Measurements from ENCODE around the gene PRDM15.
A peak's percentile ranks its signal among the peaks of the same experiment; 100 is the strongest.

PRDM15 gene

DNA sequence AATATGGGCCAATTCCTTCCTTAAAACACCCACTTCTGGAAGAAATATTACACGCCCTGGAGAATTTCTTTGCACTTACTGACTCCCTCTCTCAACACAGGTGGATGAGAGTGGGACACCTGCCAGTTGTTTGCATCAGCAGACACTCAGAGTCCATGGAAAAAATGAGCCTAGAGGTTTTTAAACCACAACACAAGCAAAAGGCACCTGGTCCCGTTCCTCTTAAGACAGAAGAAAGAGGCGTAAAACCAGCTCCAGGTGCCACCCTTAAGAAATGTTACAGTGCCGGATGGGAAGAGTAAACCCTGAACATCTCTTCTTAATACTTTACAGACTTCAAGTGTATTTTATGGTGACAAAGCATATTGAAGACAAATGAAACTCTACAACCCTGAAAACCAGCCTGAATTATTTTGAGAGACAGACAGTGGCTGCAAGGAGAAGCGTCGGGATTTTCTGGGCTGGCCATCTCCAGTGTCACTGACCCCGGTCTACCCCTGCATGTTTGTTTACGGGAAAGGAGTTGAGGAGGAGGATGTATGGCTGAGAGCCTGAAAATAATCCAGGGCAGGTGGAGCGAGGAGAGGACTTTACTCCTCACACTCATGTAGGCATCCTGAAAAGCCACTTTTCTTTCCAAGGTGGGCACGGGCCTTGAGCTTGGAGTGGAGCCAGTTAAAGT is 104.5 kb downstream of the PRDM15 start:
- DNase-seq = no peak

DNA sequence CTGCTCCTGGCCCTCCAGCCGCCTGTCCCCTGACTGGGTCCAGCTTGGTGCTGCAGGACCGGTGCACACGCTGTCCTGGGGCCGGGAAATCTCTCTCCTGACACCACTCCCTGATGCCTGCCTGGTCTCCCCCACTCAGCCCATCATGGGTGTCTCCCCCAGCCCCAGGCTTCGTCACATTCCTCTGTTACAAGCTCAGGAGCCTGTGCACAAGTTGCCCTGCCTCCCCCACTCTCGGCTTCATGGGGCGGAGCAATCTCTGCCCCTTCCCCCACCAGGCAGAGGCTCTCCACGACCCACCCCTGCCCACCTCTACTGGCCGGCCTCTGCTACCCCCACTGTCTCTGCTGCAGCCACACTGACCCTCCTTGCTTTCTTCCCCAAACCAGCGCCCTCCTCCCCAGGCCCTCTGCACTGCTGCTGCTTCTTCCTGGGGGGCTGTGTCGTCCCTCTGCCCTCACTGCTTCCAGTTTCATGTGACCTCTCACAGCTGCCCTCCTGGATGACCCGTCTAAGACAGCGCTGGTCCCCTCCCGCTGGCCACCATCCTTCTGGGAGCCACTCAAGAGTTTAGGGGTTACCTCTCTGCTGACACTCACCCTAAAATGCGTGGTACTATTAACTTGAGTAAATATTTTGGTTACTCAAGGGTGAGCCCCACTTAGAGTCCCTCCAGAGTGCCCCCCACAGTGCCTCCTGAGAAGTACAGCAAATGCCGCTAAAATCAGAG is 106.6 kb downstream of the PRDM15 start:
- DNase-seq = no peak

DNA sequence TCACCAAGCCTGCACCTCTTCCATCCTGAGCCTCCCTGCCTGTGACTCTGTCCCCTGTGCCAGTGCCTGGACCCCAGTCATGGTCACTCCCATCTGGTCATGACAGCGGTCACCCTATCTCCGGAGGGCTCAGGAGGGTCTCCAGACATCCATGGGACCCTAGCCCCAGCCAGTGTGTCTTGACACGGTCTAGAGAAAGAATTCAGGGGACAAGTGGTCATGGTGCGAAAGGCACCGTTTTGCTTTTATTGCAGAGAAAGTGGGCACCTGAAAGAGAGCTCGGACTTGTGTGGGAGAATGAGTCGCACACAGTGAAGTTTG is 107.6 kb downstream of the PRDM15 start:
- no peak for DNase-seq

DNA sequence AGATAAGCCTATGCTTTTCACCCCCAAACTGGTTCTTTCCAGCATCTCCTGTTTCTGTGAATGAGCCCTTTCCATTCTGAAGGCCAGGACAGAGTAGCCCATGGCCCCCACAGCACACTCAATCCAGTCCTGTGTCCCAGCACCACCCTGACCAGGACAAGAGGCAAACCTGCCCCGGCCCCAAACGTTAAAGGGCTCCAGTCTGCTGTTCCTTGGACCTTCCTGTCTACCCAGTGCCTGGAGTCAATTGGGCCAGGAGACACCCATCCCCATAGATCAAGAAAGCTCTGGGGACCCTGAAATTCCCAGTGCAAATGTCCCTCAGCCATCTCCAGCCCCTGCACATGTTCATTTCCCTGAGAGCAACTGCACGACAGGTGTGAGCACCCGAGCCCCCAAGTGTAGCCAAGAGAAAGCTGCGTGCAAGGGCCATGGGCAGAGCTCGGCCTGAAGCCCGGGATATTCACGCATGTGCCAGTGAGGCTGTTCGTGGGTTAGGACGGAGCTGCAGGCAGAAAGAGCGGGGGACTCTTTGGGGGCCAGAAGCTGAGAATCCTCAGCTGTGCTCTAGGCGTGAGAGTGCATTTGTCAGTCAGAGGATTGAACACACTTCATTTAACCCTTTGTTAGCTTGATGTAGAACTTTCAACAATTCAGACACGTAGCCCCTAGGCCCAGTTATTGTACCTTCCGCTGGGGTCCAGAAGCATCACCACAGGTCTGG is 108.1 kb downstream of the PRDM15 start:
- DNase-seq = no peak

DNA sequence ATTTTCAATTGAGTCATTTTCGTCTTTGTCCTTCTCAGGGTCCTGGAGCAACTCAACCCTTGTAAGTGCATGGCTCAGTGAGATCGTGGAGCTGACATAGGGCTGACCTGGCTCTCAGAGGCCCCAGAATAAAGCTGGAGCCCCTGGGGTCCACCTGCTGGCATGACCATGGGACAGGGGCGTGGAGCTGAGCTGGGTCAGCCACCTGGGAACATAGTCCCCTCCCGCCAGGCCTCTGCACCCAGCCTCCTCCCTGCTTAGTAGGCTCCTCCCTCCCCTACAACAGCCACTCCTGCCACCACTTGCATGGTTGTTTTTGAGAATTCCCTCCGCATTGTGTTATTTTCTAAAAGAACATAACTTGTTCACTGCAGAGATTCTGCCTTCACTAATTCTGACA is 109.2 kb downstream of the PRDM15 start:
- DNase-seq = no peak

DNA sequence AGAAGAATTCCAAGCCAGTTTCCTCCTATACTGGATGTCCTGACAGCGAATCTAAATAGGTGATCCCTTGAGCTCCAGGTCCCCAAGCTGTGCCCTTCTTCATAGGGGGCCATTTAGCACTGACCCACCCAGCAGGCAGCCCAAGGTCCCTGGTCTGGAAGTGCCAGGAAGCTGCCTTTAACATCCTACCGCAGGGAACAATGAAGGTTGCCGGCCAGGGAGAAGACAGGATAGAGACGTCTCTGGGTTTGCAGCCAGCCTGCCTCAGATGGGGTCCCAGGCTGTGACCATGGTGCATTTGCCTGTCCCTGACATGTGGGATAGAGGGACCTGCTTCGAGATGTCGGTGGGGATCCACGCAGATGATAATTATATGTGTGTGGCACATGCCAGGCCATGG is 109.6 kb downstream of the PRDM15 start:
- no peak for DNase-seq

DNA sequence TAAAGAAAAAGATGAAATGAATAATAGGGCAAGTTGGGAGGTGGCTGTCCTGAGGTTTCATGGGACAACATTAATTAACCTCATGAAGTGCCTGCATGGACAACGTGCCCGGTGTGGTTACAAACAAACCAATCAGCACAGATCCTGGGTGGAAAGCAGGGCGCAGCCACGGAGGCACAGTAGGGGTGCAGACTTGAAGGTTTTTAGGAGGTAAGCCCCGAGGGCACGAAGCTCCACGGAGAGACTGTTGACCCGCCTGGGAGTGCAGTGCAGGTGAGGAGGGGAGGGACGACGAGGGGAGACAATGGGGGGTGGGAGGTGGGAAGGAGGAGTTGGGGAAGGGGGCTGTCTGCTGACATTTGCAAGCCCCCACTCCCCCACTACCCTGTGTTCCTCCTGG is 110.0 kb downstream of the PRDM15 start:
- no peak for DNase-seq

DNA sequence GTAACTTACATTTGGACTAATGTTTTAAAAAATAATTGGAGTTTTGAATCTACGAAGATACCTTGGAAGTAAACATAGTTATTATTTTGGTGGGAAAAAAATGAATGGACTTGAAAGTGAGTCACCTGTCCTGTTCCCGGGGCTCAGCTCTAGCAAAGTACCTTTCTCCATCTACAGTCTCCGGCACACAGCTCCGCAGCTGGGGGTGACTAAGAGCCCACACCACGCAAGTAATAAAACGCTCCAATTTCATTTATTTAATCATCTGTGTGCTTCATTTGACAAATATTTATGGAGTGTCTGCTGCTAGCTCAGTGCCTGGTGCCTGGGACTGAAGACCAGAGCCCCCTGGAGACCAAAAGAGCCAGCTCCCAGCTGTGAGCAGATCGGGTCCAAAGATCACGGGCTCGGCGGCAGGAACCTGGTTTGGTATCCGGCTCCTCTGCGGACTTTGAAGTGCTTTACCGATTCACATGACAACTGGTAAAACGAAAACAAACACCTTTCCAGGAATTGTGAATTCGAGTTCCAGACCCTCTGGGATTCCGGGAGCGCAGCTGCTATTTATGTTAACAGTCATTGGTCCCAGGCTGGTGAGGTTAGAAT is 110.6 kb downstream of the PRDM15 start:
- DNase-seq = no peak

DNA sequence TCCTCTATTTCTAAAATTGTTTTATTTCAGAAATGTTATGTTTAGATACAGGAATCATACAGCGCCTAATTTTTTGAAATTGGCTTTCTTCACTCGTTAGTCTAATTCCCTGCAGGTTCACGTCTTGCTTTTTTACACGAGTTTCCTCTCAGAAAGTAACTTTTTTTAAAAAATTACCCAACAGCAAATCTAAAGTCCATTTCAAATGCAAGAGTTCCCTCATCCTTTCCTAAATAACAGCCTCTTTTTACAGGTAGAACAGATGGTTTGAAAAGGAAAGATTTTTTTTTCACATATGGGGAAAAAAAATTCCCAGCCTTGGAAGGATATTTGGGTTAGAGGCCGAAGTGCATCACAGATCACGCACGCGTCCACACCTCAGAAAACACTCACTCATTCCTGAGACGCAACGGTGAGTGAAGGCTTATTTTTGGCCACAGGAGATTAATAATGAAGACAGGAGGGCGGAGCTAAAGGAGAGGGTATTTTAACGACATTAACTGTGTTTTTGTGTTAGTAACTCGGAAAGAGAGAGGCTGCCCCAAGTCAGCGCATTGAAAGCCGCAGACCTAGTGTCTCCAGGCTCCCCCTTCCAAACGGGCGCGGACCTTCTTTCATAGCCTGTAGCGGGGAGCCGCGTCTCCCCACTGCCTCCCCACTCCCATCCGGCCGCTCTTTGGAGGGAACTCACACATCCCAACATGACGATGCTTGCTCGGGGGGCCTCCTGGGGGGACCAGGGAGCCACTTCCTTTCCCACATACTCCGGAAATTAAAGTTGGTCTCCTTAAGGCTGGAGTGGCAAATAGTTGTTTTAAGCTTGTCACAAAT is 111.3 kb downstream of the PRDM15 start:
- DNase-seq = no peak

DNA sequence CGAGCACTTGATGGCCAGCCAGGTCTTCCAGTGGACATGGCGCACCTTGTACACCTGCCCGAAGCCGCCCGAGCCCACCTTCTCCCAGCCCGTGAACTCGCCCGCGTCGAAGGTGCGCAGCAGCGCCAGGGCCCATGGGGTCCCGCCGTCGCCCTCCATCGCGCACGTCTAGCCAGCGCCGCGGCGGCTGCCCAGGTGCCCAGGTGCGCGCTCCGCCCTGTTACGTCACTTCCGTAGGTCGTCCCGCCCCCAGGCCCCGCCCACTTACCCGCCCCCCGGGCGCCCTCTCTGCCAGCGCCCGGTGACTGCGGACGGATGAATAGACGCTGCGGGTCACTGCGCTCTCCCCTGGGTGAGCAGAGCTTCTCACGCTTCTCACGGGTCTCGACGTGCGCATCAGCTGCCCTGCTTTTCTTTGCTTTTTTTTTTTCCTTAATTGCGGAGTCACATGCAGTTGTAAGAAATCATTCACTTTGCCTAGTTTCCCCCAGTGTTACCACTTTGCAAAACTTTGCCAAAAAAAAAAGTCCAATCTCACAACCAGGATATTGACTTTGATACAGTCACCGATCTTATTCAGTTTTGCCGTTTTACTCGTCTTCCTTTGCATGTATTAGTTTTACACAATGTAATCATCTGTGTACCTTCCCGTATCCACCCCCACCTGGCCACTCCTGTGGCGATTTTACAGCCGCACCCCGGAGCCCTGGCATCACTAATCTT is 112.1 kb downstream of the PRDM15 start, which contains the start of gene RIPK4:
RIPK4 (minus strand) TSS at position 170 of the 723 bp plus-strand sequence; CDS start at position 159, 11 bp downstream.
- peak; percentile 38 for DNase-seq

DNA sequence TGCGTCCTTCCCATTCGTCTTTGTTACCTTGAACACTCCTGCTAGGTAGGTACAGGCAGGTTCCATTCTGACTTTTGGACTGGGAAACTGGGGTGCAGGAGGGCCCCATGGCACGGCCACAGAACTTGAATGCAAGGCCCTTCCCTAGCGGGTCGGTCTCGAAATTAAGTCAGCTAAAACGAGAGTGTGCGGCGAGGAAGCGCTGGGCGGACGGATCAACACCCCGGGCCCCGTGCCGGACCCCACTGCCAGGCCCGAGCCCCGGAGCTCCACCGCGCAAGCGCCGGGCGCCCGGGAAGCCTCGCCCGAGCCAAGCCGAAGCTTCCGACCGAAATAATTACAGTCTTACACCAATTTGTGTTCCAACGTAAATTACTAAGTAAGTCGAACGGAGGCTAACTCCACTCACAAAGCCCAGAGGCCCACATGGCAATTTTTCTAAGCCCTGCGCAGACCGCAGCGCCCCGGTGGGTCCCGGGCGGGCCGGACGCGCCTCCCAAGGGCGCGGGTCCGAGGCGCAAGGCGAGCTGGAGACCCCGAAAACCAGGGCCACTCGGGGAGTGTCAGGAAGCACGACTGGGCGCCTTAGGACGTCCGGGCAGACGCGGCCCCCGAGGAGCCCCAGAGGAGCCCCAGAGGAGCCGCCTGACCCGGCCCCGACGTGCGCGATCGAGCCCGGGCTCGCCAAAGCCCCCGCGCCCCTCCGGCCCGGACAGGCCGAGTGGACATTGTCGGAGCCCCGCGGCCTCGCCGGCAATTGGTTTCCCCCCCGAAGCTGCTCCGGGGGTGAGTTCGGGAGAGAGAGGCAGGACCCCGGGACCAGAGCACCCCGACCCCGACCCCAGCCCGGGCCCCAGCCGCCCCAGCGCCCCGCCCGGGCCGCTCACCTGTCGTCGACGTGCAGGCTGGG is 112.9 kb downstream of the PRDM15 start:
- no peak for DNase-seq

DNA sequence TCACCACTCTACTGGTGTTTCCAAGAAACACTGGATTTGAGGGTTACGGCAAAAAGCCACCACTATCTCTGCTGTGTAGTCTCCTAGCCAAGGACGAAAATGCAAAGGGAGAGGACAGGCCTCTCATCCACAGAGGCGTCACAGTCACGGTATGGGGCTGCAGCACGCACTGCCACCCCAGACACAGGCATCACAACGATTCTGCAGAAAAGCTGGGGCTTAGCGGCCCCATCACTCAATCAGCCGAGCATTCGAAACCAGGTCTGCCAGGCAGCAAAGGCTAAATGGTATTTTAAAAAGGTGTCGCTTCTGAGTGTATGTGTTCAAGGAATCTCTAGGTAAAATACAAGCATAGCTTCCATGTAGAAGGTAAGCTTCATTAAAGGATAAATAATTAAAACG is 113.7 kb downstream of the PRDM15 start:
- no peak for DNase-seq

DNA sequence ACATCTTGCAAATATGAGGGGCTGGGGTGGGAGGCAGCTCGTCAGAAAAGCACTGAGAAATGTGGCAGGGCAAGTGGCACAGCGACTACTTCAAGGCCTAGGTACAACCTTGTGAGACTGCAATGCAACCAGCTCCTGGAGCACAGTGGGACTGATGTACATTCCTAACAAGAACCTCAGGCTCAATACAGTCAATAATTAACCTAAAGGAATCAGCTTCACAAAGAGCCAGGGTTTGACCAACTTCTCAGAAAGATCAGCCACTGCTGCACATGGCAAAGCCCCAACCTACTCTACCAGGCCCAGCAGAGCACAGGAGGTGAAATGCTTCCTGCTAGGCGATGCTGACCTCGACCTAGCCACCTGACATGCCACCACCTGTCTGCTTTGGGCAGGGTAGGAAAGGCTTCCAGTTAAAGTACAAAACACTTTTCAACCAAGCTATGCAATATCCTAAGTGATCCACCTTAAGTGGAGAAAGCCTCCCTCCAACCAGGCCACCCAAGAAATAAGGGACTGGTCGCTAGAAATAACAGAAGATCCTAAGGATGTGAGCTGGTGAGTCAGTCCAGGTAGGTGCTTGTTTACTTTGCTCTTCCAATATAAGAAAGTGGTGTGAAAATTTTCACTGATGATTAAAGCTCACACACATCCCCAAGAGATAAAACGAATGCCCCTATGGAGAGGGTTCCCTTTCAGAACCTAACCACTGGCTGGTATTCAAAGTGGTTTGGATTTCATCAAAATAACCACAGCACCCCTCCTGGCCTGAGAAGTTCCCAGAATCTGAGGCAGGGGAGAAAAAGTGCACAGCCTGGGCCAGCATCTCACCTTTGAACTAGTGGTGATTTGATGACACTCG is 114.4 kb downstream of the PRDM15 start:
- DNase-seq = no peak

DNA sequence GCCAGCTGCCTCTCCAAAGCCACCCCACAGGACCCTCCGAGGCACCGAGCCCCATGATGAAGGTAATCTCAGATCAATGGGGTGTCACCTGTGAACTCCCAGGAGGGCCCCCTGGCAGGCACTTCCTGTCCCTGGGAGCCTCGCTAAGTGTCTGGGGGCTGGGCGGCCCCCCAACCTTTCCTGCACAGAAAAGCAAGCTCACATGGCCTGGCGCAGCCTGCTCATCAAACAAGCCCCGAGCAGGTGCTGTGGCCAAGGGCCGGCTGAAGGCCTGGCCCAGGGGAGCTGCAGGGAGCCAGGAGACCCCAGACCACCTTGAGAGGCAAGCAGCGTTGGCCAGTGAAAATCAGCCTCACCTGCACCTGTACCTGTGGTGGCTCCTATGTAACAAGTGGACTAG is 115.1 kb downstream of the PRDM15 start:
- no peak for DNase-seq

DNA sequence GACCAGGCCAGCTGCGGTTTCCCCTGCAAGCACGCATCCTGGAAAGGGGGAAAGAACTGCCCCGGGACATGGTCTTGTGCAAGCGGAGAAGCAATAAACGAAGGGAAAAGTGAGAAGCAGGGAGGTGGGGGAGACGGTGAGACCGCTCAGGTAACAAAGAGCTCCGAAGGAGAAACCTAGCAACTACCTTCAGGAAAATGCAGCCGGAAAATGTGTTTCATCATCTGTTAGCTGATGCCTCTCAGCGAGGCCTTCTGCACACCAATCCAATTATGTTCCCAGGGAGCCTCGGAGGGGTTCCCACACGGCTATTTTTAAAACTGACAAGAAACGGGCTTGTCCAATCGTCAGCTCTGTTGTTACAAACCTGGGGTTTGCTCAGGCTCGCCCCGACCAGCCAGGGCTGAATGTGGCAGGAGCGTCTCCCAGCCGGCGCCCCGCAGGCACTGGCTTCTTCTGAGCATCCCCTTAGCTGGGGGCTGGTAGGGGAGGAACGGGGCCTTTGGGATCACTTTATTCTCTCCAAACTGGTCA is 115.7 kb downstream of the PRDM15 start:
- no peak for DNase-seq

DNA sequence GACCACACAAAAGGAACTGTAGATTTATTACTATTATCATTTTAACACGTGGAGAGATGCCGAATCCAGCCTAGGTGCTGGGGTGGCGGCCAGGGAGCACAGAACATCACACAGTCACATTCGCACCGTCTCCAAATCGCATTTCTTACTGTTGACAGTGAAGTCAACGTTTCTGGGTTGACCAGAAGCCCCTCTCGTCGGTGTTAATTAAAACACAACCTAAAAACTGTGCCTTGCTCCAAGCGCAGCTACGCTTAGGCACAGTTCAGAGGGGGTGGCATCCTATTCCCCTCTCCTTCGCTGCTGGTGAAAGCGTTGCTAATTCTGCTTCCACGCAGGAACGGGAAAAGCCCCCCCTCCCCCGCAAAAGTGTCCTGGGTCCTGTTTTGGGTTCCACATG is 116.4 kb downstream of the PRDM15 start:
- no peak for DNase-seq

DNA sequence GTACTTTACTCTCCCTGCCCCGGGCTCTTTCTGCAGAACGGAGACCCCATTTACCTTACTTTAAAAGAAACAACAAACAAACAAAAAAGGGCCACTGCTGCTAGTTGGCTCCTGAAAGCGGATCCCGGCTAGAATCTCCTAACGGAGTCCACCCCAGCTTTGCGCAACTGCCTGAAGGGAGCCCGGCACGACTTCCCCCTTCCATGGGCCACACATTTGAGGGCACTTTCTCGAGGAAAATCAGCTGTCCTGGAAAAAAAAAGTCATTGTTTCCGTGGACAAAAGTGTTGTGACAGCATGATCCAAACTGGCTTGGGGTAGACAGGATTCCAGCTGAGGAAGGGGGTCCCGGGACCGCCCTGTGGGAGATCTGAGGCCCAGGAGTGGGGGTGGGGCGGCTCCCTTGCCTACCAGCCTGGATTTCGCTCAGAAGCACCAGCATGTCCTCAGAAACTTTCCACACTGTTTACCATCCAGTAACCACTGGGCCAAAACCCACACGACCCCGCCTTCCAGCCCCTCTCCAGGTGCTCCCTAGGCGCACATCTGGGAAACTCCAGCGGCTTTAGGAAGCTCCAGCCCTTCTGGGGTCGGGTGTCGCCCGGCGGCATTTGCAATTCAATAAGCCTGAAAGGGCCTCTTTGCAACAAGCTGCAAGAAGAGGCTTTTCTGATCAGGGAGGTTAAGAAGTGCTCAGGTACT is 117.1 kb downstream of the PRDM15 start:
- no peak for DNase-seq

DNA sequence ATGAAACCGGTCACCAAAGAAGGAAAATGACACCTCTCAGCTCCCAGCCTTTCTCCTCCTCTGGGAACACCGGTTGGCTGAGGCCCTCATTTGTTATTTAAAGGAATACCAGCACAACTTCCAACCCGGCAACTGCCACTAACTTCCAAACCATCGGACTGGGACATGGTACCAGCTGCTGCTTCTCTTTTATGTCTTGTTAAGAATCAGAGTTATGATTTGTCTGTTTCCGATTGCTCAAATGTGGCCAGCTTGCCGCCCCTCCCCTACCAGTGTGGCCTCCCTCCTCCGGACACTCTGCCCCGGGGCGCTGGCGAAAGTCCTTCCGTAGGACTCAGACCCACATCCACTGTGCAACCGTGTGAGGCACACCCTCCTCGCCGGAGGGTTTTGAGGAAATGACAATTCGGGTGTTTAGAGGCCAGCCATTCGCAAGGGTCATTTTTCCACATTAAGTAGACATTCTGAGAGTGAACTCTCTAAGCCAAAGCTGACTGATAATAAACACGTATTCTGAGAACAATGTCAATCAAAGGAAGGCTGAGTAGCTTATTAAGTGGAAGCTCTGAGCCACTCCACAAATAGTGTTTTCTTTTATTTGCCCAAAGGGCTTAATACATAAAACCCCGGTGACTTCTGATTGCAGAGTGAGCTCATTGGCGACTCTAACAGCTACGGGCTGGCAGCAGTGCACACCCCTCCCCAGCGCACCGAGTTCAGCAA is 117.8 kb downstream of the PRDM15 start:
- no peak for DNase-seq
